Fibroblast of skin of scalp (primary cell): Measurements from ENCODE around the gene DDX1.
A peak's percentile ranks its signal among the peaks of the same experiment; 100 is the strongest.

ENCODE experiments used
- DNase-seq: peaks from one replicate; pipeline ENCODE4 v3.0.0-alpha.2; 2013

Gene DDX1

GRCh38 chr2:15665067-15665942 is 73.6 kb downstream of the DDX1 start:
- no peak for DNase-seq

DNA sequence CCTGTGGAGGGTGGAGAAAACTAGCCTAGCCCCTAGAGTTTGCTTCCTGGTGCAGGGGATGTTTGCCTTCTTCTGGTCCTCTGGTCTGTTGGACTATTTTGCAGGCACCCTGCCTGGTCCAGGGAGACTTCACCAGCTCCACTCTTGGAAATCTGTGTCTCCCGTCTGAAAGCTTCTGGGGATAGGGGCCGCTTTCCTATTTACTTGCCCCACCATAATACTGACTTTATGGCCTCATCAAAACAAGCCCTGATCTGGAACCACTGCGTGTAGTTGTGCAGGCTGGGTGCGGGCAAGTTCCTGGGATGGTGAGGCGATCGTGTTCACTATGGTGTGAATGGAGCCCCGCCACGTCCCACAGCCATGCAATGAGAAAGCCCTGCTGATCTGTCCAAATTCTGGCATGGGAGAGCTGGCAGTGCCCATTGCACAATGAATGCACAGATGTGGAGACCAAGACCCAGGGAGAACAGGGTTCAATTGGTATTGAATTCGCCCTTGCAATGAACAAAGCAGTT is 74.3 kb downstream of the DDX1 start:
- no peak for DNase-seq

- no peak for DNase-seq
These were observed 75.5 kb downstream of the DDX1 start for GRCh38 chr2:15666861-15667808.

- DNase-seq, result peak; percentile 32
These were observed 76.3 kb downstream of the DDX1 start for GRCh38 chr2:15667809-15668556.

GRCh38 chr2:15668611-15669305 is 77.1 kb downstream of the DDX1 start:
- DNase-seq, result peak; percentile 34

DNA sequence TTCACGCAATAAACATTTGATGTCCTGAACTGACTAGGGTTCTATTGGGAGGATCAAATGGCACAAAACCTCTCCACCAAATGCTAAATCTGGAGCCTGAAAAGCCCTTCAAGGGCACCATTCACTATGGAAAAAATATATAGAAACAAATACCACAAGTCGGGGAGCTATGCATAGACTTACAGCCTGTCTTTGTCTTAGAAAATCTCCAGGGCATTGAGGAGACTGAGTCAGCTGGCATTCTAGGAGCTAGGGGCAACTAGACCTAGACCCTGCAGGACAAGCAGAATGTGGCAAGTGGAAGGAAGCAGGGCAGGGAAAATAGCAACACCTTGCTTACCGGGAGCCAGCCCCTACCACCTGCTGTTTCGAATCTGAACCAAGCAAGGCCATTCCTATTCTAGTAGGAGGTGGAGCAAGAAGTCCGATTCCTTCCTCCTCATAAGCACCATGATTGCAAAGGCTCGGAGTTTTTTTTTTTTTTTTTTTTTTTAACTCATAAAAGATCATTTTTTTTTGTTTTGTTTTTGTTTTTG is 77.8 kb downstream of the DDX1 start:
- no peak for DNase-seq

DNA sequence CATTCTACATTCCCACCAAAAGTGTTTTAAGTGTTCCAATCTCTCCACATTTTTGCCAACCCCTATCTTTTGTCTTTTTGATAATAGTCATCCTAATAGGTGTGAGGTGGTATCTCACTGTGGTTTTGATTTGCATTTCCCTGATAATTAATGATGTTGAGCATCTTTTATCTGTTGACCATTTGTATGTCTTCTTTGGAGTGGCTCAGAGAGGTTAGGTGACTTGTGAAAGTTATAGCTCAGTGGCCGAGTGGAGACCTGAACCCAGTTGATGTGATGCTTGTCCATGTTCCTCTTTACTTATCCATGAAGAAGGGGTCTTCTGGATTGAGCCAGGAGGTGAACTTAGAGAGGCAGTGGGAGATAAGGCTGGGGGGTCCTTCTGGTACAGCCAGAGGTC is 78.8 kb downstream of the DDX1 start:
- DNase-seq, result no peak

DNA sequence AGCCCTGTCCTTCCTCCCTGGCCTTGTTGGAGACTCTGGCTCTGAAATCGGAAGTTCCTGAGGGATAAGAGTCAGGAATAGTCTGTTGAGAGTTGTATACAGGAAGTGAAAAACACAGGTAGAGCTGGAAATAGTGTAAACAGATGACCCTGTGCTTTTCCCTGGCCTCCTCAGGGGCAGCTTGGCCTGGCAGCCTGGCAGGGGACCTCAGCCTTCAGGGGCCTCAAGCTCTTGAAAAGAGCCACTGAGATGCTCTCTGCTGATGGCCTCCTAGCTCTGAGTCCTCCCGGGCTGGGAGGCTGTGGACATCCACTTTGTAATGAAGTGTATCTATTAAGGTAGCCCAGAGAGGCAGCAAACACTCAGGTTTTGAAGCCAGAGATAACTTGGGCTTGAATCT is 79.3 kb downstream of the DDX1 start:
- DNase-seq, result no peak

GRCh38 chr2:15671409-15671808 is 79.7 kb downstream of the DDX1 start:
- no peak for DNase-seq

DNA sequence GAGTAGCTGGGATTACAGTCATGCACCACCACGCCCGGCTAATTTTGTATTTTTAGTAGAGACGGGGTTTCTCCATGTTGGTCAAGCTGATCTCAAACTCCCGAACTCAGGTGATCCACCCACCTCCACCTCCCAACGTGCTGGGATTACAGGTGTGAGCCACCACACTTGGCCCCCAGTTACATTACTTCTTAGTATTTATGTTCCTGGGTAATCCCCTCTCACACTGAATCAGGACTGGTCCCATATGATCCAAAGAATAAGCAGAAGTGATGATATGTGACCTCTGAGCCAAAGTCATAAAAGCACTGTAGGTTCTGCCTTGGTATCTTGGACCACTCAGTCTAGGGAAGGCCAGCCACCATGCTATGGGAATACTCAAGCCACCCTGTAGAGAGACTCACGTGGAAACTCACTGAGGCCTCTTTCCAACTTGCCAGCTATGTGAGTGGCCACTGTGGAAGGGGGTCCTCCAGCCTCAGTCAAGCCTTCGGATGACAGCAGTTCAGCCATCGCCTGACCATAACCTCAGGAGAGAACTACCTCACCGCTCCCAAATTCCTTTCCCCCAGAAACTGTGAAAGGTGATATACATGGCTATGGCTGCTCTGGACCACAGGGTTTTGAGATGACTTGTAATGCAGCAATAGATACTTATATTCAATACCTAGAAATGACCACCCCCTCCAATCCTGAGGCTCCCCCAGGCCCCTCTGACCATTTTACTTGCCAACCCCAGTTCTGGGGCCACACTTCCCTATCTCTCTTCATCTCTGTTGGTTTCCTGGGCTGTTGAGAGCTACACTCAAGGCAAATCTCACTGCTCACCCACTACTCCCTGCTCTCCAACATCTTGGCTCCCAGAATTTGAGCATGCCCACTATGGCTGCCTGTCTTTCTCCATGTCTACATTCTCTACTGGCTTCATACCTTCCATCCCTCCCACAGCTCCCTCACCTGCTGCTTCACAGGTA is 80.5 kb downstream of the DDX1 start:
- no peak for DNase-seq

DNA sequence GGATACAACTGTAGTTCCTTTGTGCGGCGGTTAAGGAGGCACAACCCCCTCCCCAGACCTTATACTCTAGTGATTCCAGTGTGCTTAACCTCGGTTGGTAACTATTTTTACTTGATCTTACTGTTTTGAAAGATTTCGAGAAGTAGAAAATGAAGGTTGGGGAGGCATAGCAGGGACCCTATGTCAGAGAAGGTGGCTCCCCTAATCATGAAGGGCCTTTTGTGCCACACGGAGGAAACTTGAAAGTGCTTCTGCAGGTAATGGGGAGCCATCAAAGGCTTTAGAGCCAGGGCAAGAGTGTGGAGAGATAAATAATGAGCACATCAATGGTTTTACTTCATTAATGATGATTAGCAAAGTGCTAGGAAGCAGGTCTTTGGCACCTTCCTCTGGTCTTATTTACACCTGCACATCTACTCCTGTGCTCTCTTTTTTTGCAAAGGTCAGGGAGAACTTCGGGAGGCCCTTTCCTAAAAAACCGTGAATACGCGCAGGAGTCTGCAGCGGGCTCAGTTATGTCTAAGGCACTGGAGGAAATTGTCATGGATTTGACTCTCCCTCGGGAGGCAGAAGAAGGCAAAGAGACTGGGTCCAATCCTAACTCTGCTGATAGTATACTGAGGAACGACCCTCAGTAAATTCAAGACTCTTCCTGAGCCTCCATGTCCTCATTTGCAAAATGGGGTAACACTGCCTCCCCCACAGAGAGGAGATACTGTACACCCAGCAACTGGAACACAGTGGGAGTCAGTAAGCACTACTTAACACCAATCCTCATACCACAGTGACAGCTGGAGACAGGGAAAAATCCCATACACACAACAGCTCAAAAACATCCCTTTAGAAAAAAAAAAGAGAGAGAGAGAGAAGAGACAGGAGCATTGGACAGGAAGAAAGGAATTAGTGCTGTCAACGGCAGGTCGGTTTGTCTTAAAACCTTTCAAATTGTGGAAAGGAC is 81.6 kb downstream of the DDX1 start:
- DNase-seq, result no peak

GRCh38 chr2:15673919-15674636 is 82.4 kb downstream of the DDX1 start:
- no peak for DNase-seq

DNA sequence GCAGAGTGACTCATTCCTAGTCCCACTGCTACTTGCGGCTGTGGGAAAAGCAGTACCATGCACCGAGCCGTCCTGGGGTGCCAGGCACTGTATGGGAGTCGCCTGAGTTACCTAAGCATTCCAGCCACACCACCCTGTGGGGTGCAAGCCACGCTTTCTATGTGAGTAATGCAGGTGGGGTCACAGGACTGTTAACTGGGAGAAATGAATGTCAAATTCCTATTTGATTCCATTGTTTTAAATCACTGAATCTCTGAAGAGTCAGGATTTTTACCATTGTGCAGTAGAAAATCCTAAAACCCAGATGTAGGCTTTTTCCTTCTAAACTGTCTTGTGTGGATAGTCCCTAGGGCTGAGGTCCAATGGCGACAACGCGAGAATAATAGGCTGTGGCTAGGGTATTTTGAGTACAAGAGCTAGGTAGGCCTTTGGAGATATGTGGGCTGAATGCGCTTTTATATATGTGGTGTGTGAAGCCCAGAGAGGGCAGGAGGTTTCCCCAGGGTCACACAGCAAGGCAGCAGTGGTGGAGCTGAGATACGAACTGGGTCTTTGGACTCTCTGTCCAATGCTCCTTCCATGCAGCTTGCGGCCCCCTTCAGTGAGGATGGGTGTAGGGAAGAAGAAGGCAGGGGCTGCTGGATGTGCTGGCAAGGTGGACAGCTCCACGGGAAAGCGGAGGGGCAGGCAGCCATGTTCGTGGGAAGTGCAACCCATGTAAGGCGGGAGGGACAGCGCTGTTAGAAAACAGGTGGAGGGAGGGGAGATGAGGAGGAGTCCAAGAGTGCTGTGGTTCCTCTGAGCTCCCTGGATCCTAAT is 83.2 kb downstream of the DDX1 start:
- no peak for DNase-seq

- no peak for DNase-seq
These were observed 84.0 kb downstream of the DDX1 start for GRCh38 chr2:15675456-15676195.

DNA sequence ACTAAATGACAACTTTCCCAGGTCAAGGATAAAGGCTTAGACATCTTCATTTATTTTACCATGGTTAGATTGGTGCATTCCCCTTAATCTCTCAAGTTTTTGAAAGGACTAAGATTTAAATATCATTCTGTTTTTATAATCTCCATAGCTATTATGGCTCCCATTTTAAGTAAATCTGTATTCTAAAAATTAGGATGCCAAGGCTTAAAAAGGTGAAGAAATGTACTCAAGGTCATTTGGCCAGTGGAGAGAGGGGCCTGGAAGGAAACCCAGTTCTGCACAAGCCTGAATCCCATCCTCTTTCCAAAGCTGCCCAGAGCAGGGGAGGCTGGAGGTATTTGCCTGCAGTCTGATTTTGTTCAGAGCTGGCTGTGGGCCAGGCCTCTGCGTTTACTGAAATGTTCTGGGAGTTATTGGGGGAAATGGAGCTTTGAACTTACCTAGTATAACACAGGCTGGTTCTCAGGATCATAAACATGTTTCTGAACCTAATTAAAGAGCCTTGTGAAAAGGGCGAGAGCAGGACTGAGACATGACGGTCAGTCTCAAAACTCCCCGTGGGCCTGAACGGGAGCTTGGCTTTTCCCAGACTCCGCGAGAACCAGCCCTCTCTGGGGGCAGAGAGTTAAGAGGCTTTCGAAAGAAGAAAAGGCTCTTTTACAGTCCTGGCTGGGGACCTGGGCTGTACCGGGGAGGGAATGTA is 85.6 kb downstream of the DDX1 start:
- DNase-seq, result no peak

DNA sequence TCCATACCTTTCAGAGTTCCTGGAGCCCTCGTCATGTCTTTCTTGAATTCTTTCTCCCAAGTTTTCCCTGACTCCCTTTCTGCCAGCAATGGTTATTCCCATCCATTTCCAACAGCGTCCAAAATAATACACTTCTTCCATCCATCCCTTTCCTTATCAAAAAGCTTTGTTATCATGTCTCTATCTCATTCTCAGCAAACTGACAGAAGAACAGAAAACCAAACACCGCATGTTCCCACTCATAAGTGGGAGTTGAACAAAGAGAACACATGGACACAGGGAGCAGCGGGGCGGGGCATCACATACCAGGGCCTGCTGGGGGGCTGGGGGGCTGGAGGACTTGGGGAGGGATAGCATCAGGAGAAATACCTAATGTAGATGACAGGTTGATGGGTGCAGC is 86.7 kb downstream of the DDX1 start:
- no peak for DNase-seq
